Measurements from ENCODE around the gene ANKRD33B.

GRCh38 chr5:10700516-10700915, 136.6 kb downstream of the ANKRD33B start:
- TF ChIP-seq CTCF (IDR thresholded peaks at IDR 0.05; ENCODE audit: control extremely low read depth in 1 of 3, insufficient read depth in 1 of 3, low read depth in 1 of 3, low read length in 3 of 3): no peak
- no peak for TF ChIP-seq JUND (IDR thresholded peaks at IDR 0.05; ENCODE audit: low read length)
- TF ChIP-seq BRCA1 (IDR thresholded peaks at IDR 0.05; ENCODE audit: low read depth, low read length): no peak
- no peak for TF ChIP-seq POLR2A (IDR thresholded peaks at IDR 0.05; ENCODE audit: control extremely low read depth in 1 of 2, low read depth in 2 of 2, low read length in 2 of 2)
- TF ChIP-seq USF2 (IDR thresholded peaks at IDR 0.05; ENCODE audit: low read length): no peak
- TF ChIP-seq EZH2 (IDR thresholded peaks at IDR 0.05; ENCODE audit: low read depth, low read length, severe bottlenecking): no peak
- TF ChIP-seq TEAD4 (IDR thresholded peaks at IDR 0.05; ENCODE audit: low read depth, low read length): no peak
- no peak for TF ChIP-seq E2F6 (IDR thresholded peaks at IDR 0.05)
- TF ChIP-seq CREB1 (IDR thresholded peaks at IDR 0.05): no peak
- no peak for TF ChIP-seq NRF1 (IDR thresholded peaks at IDR 0.05; ENCODE audit: low read depth, low read length)
- TF ChIP-seq GABPA (IDR thresholded peaks at IDR 0.05; ENCODE audit: borderline replicate concordance, insufficient read depth, low read length): no peak
- TF ChIP-seq SP1 (IDR thresholded peaks at IDR 0.05; ENCODE audit: low read depth, low read length): no peak
- TF ChIP-seq GTF2F1 (IDR thresholded peaks at IDR 0.05; ENCODE audit: borderline replicate concordance, low read depth, low read length): no peak
- no peak for TF ChIP-seq FOSL1 (IDR thresholded peaks at IDR 0.05; ENCODE audit: insufficient read depth, low read depth, low read length)
